Left lung (tissue), 10 donors: Measurements from ENCODE around the gene SLC18A2. TPM values are rescaled to one million over a fixed set of nuclear protein-coding genes. Genes with fewer than 3 reads are reported as not detected.

Source experiments
- ATAC-seq: fragments of 200-7000 bp; cut with Tn5 transposase; one replicate; pipeline ENCODE4 v1.9.1; 2020; ENCODE audit warnings: moderate library complexity
- DNase-seq, 4 donors: peaks; one replicate each; pipeline ENCODE4 v3.0.0-alpha.2; 2013 to 2020
- H3K27ac ChIP-seq, 2 donors: fragments of 200-600 bp; sonication (generic) in 1 of 2; one replicate each; pipeline versions ENCODE4 v1.5.0 to v1.8.0; 2020 to 2021
- H3K27me3 ChIP-seq, 2 donors: fragments of 200-600 bp; sonication (generic) in 1 of 2; one replicate each; pipeline versions ENCODE4 v1.5.0 to v1.8.0; 2020 to 2021
- H3K36me3 ChIP-seq, 2 donors: fragments of 200-600 bp; sonication (generic) in 1 of 2; one replicate each; pipeline versions ENCODE4 v1.5.0 to v1.8.0; 2020 to 2021
- H3K4me1 ChIP-seq, 2 donors: fragments of 200-600 bp; one replicate each; pipeline ENCODE4 v1.8.0; 2021
- H3K4me3 ChIP-seq, 2 donors: fragments of 200-600 bp; sonication (generic) in 1 of 2; one replicate each; pipeline versions ENCODE4 v1.5.0 to v1.8.0; 2020 to 2021; ENCODE audit warnings: mild to moderate bottlenecking in 1 of 2
- H3K9me3 ChIP-seq, 2 donors: fragments of 200-600 bp; sonication (generic) in 1 of 2; one replicate each; pipeline versions ENCODE4 v1.5.0 to v1.8.0; 2020 to 2021
- intact Hi-C, 2 donors: fragments of 100-400 bp; cut with DNase I; formaldehyde crosslinking; loops; one replicate each; pipeline versions ENCODE4 v1.11.2 to v1.14.2; 2022
- polyA plus RNA-seq, 6 donors: library from polyadenylated mRNA; unstranded; fragments of 120-200 nt; gene quantifications; one replicate each; pipeline ENCODE4 v1.2.1, GENCODE V29; 2013; ENCODE audit not compliant: insufficient read length in 6 of 6
- total RNA-seq, 2 donors: library from RNA; stranded (reverse); fragmentation: NEBNext Ultra II Directional; extraction: Animal tissue kit (Norgen Biotek cat#: 25700); gene quantifications; one replicate each; pipeline ENCODE4 v1.2.1, GENCODE V29; 2021
- TF ChIP-seq, protein P1 (sequence below), 2 donors: fragments of 200-600 bp; sonication (generic) in 1 of 2; IDR thresholded peaks; one replicate each; pipeline versions ENCODE4 v1.5.0 to v1.8.0; 2021; ENCODE audit warnings: antibody characterized with exemption in 2 of 2
- donor health status: DM: no; HTN: yes; CAD: no.
- donor health status: DM: no; HTN: no; CAD: no.

Gene SLC18A2
- total and polyA plus RNA-seq, 8 donors = 0.18 to 1.9 (median 0.24) TPM

DNA sequence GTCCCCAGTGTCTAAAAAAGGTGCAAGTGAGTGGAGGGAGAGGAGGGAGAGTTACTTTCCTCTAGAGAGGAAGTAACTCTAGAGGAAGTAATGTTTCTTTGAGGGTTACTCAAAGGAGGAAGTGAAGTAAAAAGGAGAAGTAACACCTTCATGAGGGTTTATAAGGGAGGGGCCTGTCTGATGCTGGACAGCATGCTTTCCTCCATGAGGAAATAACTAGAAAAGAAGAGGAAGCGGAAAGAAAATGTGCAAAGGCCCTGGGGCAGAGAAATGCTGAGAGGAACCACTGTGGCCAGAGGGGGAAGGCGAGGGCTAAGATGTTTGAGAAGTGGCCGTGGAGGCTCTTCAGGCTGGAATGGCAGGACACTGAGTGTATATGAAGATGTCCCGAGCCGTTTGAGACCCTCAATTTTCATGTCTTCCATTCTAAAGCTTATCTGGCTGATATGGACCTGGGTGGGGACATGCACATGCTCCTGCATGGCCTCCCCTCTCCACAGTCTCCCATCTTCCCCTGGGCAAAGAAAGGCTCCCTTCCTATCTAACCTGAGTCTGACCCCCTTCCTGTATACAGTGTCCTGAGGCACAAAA is 3.4 kb upstream of the SLC18A2 start:
- TF ChIP-seq, protein P1, sequence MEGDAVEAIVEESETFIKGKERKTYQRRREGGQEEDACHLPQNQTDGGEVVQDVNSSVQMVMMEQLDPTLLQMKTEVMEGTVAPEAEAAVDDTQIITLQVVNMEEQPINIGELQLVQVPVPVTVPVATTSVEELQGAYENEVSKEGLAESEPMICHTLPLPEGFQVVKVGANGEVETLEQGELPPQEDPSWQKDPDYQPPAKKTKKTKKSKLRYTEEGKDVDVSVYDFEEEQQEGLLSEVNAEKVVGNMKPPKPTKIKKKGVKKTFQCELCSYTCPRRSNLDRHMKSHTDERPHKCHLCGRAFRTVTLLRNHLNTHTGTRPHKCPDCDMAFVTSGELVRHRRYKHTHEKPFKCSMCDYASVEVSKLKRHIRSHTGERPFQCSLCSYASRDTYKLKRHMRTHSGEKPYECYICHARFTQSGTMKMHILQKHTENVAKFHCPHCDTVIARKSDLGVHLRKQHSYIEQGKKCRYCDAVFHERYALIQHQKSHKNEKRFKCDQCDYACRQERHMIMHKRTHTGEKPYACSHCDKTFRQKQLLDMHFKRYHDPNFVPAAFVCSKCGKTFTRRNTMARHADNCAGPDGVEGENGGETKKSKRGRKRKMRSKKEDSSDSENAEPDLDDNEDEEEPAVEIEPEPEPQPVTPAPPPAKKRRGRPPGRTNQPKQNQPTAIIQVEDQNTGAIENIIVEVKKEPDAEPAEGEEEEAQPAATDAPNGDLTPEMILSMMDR (IDR thresholded peaks at IDR 0.05) = no peak
- Histone ChIP-seq H3K27me3 (peaks cover 27 to 57% of the 10 kb centered on the region in 2 donors), H3K27ac (peak overlapping the region in 1 of 2 donors; percentile 74), H3K9me3 (no peaks in the 10 kb centered on the region), H3K36me3 (no peaks in the 10 kb centered on the region), H3K4me3 (no peak overlapping the region), H3K4me1 (peaks cover 0 to 18% of the 10 kb centered on the region in 2 donors)
- intact Hi-C loops = no loop called here
- DNase-seq = no peak
- peak; percentile 42 for ATAC-seq

DNA sequence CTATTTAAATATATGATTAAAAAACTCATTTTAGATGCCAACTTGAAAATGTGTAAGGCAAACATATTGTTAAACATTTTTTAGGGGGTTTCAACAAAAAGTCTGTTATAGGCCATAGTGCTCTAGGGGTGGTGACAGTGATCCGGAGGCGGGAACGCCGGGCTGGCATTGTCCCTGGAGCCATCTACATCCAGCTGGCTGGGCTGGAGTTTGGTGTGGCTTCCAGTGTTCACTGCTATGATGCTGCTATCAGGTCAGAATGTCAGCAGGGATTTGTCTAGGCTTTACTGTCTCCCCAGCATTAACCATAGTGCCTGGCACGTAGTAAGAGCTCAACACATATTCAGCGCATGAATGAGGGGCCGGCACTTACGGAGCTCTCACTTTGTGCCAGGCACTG is 1.9 kb upstream of the SLC18A2 start:
- intact Hi-C loops = no loop called here
- Histone ChIP-seq H3K4me1 (peaks cover 0 to 18% of the 10 kb centered on the region in 2 donors), H3K4me3 (no peak overlapping the region), H3K36me3 (no peaks in the 10 kb centered on the region), H3K9me3 (no peaks in the 10 kb centered on the region), H3K27me3 (peaks cover 31 to 65% of the 10 kb centered on the region in 2 donors), H3K27ac (no peak overlapping the region)
- ATAC-seq (no peak), DNase-seq (no peak)
- TF ChIP-seq, protein P1 (IDR thresholded peaks at IDR 0.05) = no peak

DNA sequence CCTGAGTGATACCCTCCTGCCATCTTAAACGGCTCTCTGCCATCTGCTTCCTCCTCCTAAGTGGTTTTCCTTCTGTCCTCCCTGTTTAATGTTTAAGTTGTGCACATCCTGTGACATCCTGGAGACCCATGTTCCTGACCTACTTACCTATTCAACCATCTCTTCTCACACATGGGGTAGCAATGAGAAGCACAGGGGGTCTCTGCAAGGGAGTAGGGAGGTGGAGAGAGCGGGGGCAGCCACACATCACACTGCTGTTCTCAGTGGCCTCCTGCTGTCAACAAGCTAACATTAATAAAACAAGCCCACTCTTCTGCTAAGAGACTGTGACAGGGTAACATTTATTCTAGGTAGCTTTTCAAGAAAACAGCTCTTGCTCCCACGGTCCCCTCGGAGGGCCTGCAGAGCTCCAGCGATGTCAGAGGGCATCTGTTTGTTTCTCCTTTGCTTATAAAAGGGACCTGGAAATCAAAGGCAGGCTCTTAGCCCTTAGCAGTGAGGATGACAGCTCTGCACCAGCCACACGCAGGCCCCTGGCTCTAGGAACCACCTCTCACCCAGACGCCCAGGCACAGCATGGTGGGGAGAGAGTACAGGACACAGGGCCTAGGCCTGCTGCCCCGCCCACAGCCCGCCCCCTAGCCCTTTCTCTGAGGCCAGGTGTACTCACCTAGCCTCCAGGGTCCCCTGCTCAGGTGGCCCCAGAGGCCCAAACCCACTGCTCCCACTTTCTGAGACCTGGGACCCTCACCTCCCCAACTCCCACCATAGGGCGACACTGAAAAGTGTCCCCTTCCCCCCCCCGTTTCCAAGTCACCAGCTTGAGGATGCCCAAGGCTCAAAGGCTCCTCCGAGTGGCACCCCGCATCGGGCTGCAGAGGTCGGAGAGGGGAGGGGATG is 943 bp upstream of the SLC18A2 start:
- intact Hi-C loops = no loop called here
- H3K4me1 ChIP-seq = peaks cover 0 to 18% of the 10 kb centered on the region in 2 donors
- H3K27me3 ChIP-seq = peaks cover 31 to 72% of the 10 kb centered on the region in 2 donors
- TF ChIP-seq, protein P1 (IDR thresholded peaks at IDR 0.05) = no peak
- no peak overlapping the region for H3K4me3 ChIP-seq
- ATAC-seq (no peak), DNase-seq (no peak)
- no peaks in the 10 kb centered on the region for H3K36me3 ChIP-seq
- no peaks in the 10 kb centered on the region for H3K9me3 ChIP-seq
- H3K27ac ChIP-seq = no peak overlapping the region

DNA sequence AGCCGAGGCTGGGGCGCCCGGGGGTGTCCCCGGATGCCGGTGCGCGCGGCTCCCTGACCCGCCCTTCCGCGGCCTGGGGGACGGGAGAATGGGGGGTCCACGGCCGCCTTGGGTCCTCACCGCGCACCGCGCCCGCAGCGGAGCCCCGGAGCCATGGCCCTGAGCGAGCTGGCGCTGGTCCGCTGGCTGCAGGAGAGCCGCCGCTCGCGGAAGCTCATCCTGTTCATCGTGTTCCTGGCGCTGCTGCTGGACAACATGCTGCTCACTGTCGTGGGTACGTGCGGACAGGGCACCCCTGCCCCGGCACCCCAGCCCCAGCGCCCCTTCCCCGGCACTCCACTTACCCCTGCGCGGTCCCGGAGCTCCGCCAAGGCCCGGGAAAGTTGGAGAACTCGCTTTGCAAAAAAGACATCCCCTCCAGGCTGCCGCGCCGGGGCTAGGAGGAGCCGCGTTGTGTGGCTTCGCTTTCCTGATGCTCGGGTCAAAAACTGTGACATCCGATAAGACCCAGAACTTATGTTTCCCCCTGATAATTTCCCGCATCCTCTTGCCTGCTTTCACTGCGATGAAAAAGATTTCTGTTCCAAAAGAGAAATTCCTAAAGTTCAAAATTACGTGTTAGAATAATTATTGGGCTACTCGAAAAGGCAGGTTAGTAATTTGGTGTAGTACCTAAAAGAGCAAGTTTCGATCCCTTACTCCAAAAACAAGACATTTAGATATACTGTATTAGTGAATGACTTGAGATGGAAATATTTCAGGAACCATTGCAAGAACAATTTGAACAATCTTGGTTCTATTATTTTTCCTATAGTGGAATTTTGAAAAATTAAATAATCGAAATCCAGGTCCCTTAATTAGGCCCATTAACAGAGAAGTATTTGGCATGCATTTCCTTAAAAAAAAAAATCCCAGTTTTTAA is 888 bp downstream of the SLC18A2 start:
- TF ChIP-seq, protein P1 (IDR thresholded peaks at IDR 0.05) = no peak
- intact Hi-C loops = no loop called here
- H3K27me3 ChIP-seq = peaks cover 31 to 75% of the 10 kb centered on the region in 2 donors
- no peak overlapping the region for H3K27ac ChIP-seq
- ATAC-seq (peak; percentile 14), DNase-seq (peak in 2 of 4 donors; percentile 5 to 84)
- peak overlapping the region in 1 of 2 donors; percentile 38 for H3K4me3 ChIP-seq
- no peaks in the 10 kb centered on the region for H3K36me3 ChIP-seq
- peaks cover 0 to 18% of the 10 kb centered on the region in 2 donors for H3K4me1 ChIP-seq
- H3K9me3 ChIP-seq = no peaks in the 10 kb centered on the region
